GM04503 (cell line): ENCODE results near the gene CTNNBIP1.

Experiments
- DNase-seq: peaks from one replicate; pipeline ENCODE4 v3.0.0-alpha.2; 2012; ENCODE audit warnings: low read depth

CTNNBIP1 gene

DNA sequence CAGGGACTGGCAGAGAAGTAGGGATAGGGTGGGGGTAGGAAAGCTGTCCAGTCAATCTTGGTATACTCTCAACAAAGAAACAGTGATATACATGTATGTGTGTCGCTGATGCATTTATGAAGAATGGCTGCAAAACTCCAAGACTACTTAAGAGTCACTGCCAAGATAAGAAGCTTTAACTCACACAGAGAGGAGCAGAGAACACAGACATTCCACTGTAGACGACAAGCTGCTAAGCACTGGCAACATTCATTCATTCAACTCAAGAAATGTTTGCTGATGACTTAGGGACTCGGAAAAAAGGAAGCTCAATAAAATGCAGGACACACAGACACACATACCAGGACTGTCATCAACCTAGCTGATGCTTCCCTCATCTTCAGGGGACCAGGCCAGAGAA, 5.5 kb downstream of the CTNNBIP1 start:
- no peak for DNase-seq

DNA sequence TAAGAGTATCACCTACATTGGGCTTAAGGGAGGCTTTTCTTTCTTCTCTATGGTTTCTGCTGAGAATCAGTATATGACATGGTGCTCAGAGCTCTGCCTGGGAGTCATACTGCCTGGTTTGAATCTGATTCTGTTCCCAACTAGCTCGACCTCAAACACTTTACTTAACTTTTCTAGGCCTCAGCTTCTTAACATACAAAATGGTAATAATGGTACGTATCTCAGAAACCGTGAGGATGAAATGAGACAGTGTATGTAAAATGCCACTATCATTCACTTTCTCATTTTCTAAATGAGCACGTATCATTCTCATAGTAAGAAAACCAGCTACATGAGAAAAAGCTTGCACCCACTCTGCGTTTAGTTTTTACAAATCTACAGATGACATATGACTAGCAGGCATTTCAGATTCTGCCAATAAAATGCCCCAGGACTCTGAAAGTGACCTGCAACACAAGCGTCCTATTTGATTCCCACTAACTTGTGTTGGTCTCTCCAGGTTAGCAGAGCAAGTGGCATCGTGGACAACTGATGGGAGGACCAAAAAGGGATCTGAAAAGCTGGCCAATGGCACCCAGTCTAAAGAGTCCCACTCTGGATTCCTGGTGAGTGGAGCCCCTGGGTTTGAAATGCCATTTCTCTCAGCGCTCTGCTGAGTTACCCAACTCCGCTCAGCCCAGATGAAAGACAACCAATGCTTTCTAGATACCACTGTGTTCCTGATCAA, 6.1 kb downstream of the CTNNBIP1 start:
- DNase-seq: no peak

DNA sequence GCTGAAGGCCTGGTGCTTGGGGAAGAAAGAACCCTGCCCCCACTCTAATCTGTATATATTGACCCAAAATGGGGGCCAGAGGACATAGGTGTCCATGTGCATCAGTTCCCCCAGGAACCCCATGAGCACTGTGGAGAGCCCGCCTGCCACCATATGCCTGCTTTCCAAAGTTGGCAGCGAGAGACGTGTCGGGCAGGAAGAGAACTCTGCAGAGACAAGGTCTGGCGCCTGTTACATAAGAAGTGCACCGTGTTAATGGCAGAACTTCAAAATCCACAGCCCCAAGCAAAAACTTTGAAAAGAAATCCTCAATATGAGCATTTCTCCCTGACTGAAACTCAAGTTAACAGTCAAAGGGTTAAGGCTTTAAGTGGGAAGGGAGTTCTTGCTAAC, 8.0 kb downstream of the CTNNBIP1 start:
- DNase-seq: no peak

DNA sequence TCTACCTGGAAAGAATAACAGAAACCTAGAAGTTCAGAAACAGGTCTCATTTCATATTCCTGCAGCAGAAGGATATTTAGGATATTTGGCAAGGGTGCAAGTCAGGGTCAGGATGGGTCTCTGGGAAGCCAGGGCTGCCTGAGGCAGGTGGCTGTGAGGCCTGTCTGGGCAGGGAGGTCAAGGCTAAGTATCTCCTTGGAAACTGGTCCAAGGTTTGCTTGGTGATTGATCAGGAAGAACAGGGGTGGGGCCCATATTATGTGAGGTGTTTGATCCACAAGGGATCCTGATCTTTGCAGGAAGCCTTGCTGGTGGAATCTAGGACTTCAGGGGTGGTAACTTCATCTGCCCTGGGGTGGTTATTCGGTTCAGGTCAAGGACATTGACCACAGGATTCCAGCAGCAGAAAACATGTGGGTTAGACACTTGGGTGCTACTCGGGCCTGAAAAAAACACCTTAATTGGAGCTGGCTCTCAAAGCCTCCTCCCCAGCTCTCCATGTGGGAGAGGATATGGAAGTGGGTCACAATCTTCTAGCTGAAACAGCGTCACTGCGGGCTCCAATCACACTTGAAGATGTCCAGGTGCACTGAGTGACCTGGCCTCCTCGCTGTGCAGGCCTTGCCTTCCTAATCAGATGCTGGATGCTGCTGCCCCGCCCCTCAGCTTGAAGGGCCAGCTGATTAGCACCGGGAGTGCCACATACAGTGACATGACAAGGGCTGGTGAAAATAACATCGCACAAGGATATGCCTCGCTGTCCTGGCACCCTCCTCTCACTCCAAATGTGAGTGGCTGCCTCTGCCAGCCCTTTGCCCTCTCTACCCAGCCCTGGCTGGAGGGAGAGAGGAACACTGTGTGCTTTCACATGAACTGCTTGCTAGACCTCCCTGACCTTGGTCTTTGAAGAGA, 8.7 kb downstream of the CTNNBIP1 start:
- no peak for DNase-seq

DNA sequence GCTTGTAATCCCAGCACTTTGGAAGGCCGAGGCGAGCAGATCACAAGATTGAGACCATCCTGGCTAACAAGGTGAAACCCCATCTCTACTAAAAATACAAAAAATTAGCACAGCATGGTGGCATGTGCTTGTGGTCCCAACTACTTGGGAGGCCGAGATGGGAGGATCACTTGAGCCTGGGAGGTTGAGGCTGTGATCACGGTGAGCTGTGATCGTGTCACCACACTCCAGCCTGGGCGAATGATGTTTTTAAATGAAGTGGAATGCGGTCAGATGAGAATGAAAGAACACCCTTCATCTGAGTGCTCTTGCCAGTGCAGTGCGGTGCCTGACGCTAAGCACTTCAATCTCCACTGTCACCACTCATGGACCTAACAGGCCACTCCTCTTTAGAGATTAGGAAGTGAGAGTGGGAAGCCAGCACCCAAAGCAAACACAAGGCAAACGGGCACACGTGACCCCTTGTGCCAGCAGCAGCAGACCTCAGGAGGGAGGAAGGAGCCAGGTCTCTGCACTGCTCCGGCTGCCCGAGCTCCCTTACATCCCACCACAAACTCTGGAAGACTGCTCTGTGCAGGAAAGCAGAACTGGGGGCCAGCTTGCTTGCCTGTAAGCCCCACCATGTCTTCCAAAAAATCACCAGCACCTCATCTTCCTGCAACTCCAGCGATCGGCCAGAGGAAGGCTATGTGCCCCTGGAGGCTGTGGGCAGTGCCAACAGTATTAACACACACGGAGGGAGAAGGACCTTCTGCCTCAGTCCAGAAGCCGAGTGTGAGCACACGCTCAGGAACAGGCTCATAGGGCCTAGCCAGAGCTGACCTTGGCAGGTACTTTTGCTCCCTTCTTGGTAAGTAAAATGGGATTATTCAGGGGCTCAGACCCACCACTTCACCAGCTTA, 9.7 kb downstream of the CTNNBIP1 start:
- no peak for DNase-seq

DNA sequence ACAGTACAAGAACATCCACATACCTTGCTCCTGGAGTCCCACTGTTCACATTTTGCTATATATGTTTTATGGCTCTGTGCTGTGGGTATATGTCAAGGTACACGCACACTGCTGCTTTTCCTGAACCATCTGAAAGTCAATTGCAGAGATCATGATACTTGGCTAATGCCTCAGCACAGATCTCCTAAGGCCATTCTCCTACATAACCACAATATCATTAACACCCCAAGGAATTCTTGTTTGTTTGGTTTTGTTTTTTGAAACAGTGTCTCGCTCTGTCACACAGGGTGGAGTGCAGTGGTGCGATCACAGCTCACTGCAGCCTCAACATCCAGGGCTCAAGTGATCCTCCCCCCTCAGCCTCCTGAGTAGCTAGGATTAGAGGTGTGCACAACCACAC, 16.0 kb downstream of the CTNNBIP1 start:
- no peak for DNase-seq

DNA sequence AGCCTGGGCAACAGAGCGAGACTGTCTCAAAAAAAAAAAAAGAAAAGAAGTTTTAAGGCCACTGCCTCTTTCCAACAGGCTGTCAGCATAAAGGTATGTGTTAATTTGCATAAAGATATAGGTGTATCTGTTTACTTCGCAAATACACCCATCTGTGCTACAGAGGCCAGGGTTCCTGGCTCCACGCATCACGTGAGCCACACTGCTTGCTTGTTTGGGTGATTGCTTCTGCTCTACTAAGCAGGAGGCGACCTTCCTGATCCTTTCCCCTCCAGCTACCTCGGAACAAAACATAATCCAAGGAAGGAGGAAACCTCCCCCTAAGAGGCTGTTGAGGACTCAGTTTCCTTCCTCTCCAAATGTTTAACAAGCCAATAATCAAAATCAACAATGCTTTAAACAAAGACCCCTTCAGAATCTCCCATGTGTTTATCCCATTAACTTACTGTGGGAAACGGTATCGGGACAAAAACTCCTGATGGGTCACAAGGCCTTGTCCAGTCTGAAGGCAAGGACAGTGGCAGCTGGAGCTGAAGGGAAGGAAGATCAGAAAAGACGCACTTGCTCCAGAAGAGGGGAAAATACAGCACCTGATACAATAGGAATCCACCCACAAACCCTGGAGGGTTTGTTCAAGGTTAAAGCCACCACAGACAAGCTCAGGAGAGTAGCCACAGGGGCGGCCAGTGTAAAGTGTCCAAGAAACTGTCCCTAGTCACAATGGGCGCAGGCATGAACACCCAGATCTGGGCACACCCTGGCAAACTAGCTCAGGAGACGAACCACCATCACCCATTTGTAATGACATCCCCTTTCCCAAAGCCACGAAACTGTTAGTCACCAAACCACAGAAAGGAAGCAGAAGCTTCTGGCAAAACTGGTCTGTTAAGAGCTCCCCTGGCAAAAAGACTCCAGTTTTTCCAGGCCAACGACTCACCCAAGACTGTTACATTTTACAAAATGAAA, 17.2 kb downstream of the CTNNBIP1 start:
- peak; percentile 71 for DNase-seq

DNA sequence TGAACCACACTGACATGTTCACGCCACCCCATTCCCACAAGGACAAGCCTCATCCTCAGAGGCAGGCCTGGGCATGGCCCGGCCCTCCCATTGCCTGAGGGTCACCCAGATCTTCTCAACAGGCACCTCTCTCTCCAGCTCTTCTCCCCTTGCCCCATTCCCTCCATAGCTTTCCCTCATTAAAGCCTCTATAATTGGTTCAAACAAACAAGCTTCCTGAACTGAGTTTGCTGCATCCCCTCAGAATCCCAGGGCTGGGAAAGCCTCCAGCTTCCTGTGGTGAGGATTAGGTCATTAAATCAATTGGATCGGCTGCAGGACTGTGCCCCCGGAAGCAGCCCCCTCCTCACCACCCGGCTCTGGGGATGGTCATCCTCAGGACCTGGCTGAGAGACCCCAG, 18.9 kb downstream of the CTNNBIP1 start:
- no peak for DNase-seq

DNA sequence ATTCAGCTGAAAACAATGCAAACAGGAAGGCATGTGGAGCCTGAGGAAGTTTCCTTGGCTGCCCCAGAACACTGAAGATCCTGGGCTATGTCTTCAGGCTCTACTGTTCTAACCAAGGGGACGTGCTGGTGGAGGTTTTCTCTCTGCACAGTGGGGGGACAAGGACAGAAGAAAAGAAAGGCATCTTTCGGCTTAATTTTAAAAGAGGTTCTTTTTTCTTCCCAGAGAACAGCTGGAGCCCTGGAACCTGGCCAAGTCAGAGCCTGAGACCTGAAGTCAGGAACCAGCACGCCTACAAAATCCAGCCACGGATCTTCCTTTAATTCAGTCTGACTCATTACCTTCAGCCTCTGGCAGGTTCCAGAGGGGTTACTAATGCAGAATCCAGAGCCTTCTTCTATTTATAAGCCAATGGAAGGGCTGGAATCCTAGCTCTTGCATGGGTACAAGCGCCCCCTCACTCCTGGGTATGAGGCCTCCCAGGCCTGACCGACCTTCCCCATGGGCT, 19.8 kb downstream of the CTNNBIP1 start:
- peak; percentile 58 for DNase-seq

DNA sequence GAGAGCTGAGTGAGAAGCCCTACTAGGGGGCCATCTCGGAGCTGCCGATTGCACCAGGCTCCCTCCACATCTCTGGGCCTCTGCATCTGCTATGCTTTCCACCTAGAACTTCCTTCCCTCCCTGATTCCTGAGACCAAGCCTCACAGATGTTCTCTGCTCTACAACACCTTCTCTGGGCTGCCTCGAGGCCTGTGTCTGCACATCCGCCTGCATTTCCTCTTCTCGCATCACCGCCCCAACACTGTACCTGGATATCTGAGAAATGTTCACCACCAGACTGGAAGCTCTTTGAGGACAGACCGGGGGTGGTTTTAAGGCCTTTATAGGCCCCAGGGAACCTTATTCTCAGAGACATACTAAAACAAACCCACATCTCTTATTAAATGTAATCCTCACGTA, 20.7 kb downstream of the CTNNBIP1 start:
- DNase-seq: no peak

DNA sequence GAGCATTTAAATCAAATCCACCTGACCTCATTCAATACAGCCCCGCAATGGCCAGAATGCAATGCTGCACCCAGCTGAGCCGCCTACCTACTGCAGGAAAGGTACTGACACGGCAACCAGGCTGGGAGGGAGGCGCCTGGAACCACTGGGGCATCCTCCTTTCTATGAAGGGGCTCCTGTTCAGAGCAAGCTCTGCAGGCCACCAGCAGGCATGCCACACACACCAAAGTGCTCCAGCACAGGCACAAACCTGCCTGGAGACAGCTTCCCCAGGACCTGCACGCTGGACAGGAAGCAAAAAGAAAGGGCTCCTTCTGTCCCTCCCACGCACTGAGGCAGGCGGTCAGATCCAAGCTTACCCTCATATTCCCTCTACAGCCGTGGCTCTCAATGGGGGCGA, 21.2 kb downstream of the CTNNBIP1 start:
- DNase-seq: no peak

DNA sequence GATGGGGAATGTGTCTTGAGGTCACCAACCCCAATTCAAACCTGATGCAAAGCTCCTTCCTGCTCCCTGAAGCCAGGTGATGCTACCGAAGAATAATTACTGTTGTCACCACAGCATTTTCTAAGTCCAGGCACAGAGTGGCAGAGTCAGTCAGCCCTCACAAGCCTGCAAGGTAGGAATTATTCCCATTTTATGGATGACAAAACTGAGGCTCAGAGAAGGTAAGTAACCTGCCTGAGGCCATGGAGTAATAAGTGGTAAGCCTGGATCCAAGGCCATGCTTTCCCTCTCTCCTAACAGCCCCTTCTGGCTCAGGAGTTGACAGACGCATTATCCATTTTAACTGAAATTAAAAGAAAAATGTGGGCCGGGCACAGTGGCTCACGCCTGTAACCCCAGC, 23.0 kb downstream of the CTNNBIP1 start:
- DNase-seq: no peak

DNA sequence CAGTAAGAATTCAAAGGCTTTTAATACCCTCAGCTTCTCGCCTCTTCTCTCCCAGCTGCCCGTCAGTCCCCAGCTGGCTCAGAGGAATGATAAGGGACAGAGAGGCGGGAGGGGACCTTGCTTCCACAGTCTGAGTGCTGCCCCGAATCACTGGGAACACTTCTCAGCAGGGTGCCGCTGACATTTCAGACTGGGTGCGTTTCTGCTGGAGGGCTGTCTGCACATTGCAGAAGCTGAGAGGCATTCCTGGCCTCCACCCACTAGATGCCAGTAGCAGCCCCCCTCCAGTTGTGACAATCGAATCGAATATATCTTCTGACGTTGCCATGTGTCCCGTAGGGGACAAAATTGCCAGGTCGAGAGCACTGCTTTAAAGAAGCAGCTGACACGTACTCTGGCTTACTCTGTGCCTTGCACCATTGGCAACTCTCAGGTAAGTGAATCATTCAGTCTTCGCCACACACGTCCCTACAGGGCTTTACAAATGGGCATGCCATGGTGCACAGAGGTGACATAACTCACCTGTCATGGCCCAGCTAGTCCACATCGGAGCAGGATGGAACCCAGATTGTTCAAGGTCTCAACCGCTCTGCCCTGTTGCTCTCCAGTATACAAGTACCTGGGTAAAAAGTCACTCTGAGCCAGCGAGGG, 23.9 kb downstream of the CTNNBIP1 start:
- DNase-seq: no peak

DNA sequence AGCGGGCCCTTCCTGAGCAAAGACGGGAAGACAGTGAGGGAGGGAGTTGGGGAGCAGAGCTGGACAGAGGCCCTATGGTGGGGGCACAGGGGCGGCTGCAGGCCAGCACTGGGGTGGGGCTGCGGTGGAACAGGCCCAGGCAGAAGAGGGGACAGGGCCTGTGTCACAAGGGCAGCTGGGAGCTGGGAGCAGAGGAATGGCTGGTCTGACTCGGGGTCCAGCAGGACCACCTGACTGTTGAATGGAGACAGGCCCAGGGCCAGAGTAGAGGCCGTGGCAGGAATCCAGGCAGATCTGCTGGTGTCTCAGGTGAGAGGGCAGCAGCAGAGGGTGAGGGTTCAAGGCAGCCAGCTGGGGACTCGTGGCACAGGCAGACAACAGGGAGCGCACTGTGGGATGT, 25.3 kb downstream of the CTNNBIP1 start:
- no peak for DNase-seq

DNA sequence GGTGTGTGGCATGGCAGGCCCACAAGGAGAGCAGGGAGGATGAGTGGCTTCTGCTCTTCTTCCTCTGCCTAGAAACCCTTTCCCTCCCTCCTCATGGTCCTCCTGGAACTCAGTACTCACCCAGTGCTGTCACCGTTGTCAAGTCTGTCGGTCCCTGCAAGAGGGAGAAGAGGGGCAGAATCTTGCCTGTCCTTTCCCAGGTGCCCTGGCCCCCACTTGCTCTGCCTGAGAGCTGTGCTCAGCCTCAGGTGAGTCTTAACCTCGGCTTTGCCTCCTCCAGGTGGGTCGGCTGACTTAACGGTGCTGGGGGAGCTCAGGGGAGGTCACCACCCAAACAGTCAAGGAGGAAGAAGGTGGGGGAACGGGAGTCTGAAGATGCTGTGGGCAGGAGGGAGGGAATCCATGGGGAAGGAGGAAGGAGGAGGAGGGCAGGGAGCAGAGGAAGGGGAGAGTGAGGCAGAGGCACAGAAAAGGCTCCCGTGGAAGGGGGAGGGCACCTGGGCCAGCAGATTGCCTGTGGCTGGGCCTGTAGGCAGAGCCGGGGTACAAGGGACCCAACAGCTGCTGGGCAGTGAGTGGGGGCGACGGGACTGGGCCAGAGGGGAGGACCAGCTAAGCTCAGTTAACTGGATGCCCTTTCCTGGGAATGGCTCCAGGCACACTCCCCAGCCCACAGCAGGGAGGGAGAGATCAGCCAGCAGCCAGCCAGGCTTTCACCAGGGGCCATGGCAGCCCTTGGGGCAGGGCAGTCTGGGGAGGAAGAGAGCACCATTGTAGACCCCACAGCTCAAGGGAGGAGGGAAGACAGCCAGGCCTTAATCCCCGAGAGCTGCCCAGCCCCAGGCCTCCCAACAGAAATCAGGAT, 26.3 kb downstream of the CTNNBIP1 start:
- DNase-seq: no peak

DNA sequence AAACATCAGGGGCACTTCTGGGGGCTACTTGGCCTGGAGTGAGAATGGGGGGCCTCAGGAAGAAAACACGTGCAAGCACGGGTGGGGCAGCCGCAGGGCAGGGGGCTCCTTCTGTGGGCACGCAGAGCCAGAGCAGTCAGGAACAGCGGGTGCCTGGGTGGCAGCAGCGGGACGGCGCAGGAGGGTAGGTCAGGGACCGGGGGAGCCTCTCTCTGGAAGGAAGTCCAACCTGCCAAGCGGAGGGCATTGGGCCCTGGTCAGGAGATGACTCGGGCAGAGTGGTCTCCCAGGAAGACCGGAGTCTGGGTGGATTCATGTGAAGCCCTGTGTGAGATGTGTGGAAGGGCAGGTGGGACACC, 27.1 kb downstream of the CTNNBIP1 start:
- no peak for DNase-seq

DNA sequence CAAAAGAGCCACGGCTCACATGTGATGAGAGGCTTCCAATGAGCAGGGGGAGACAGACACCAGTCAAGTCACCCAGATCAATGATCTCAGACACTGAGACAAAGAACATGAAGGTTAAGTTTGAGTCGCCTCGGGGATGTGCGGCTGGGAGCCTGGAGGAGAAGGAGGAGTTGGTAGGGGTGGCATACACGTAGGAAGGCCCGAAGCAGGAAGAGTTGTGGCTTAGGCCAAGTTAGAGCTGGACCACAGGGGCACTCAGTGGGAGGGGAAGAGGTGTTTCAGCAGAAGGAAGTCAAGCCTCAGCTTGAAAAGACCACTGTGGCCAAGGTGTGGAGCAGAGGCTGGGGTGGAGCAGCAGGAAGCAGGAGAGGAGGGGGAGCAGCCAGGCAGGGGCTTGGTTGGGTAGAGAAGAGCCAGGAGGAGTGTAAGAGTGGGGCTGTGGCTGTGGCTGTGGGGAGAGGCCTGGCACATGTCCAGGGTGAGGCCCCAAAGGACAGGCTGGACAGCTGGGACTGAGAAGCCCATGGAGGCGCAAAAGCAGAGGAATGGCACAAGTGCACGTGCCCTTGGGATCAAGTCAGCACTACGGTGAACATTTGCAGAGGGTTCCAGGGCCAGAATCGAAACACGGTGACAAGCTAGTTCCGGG, 27.6 kb downstream of the CTNNBIP1 start:
- no peak for DNase-seq

DNA sequence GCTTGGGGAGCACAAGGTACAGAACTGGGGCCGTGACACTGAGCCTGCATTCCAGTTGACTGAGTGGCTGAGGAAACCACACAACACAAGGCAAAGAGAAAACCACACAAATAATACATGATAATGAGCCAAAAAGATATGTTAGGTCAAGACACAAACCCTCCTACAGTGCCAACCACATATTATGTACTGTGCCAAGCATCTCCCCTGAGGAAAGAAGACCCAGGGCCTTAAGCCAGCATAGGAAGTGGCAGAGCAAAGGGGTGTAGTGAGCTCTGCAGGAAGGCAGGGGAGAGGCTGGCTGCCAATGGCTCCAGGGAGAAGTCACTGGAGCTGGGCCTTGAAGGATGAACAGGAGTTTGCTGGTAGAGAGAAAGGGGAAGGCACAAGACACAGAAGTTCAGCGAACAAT, 28.2 kb downstream of the CTNNBIP1 start:
- peak; percentile 64 for DNase-seq

DNA sequence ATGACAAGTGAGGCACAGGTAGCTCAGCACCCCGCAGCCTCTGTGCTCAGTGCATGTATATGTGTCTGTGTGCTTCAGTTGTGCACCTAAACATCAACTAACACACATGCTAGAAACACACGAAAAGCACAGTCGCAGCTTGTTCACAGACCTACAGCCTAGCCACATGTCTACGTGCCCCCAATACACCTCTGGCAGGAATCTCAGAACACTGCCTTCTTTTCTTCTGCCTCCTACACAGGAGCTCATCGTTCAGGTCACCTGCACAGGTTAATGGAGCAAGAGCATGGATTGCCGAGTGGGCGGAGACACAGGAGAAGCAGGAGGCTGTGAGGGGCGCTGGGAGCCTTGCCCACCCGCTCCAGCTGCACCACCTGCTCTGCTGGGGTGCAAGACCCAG, 31.7 kb downstream of the CTNNBIP1 start:
- DNase-seq: no peak
